Measurements from ENCODE around the gene CC2D1B.
A peak's percentile ranks its signal among the peaks of the same experiment; 100 is the strongest.

The CC2D1B gene

DNA sequence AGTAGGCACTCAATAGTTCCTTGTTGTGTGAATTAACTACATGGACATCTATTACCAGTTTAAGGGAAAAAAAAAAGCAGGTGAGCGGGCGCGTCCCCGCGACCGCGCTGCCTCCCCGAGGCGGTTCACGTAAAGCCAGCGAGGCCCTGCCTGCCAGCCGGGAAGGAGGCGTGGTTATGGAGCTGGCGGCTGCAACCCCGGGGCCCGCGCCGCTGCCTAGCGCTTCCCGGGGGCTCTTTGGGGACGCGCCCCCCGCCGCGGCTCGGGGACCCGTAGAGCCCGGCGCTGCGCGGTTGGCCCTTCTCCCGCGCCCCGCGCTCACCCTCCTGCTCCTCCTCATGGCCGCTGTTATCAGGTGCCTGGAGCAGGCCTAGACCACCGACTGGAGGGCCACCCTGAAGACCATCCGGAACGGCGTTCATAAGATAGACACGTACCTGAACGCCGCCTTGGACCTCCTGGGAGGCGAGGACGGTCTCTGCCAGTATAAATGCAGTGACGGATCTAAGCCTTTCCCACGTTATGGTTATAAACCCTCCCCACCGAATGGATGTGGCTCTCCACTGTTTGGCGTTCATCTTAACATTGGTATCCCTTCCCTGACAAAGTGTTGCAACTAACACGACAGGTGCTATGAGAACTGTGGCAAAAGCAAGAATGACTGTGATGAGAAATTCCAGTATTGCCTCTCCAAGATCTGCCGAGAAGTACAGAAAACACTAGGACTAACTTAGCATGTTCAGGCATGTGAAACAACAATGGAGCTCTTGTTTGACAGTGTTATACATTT, 2.6 kb upstream of the CC2D1B start:
- no peaks in the 10 kb centered on the region for H3K9me3 ChIP-seq (ENCODE audit: control insufficient read depth, insufficient read depth, low read length)
- peak overlapping the region; percentile 63; the same call in 1 of the 2 replicates for H3K9ac ChIP-seq (ENCODE audit: low read depth, low read length)
- peaks cover 7% of the 10 kb centered on the region for H3K36me3 ChIP-seq (ENCODE audit: insufficient read depth, low read length)
- peaks cover 8% of the 10 kb centered on the region; the same call in 1 of the 2 replicates for H3K4me1 ChIP-seq (ENCODE audit: insufficient read depth, low read length)

- Histone ChIP-seq H3K36me3 (ENCODE audit: insufficient read depth, low read length) (no peaks in the 10 kb centered on the region; the same call in 1 of the 2 replicates), H3K9me3 (ENCODE audit: control insufficient read depth, insufficient read depth, low read length) (no peaks in the 10 kb centered on the region), H3K4me1 (ENCODE audit: insufficient read depth, low read length) (peaks cover 8% of the 10 kb centered on the region; the same call in 1 of the 2 replicates), H3K9ac (ENCODE audit: low read depth, low read length) (no peak overlapping the region)
Observed at GRCh38 chr1:52367272-52367671, 1.3 kb upstream of the CC2D1B start.

- no peaks in the 10 kb centered on the region for H3K9me3 ChIP-seq (ENCODE audit: control insufficient read depth, insufficient read depth, low read length)
- H3K9ac ChIP-seq (ENCODE audit: low read depth, low read length): peak overlapping the region; percentile 55
- H3K36me3 ChIP-seq (ENCODE audit: insufficient read depth, low read length): no peaks in the 10 kb centered on the region; the same call in 1 of the 2 replicates
- peaks cover 8% of the 10 kb centered on the region; the same call in 1 of the 2 replicates for H3K4me1 ChIP-seq (ENCODE audit: insufficient read depth, low read length)
Observed at GRCh38 chr1:52366517-52366827, 467 bp upstream of the CC2D1B start.

- H3K4me1 ChIP-seq (ENCODE audit: insufficient read depth, low read length): peaks cover 8% of the 10 kb centered on the region; the same call in 1 of the 2 replicates
Observed at GRCh38 chr1:52365071-52365745, 797 bp downstream of the CC2D1B start.

GRCh38 chr1:52364235-52364839, 1.7 kb downstream of the CC2D1B start:
- no peak overlapping the region for H3K9ac ChIP-seq (ENCODE audit: low read depth, low read length)
- H3K36me3 ChIP-seq (ENCODE audit: insufficient read depth, low read length): peaks cover 4% of the 10 kb centered on the region; the same call in 1 of the 2 replicates
- H3K9me3 ChIP-seq (ENCODE audit: control insufficient read depth, insufficient read depth, low read length): no peaks in the 10 kb centered on the region
- H3K4me1 ChIP-seq (ENCODE audit: insufficient read depth, low read length): peaks cover 8% of the 10 kb centered on the region; the same call in 1 of the 2 replicates

More at GRCh38 chr1:52365071-52365745, 797 bp downstream of the CC2D1B start:
- H3K9ac ChIP-seq (ENCODE audit: low read depth, low read length): peak overlapping the region; percentile 91
- H3K36me3 ChIP-seq (ENCODE audit: insufficient read depth, low read length): peaks cover 4% of the 10 kb centered on the region; the same call in 1 of the 2 replicates
- H3K9me3 ChIP-seq (ENCODE audit: control insufficient read depth, insufficient read depth, low read length): no peaks in the 10 kb centered on the region

- Histone ChIP-seq H3K4me1 (ENCODE audit: insufficient read depth, low read length) (peaks cover 8% of the 10 kb centered on the region; the same call in 1 of the 2 replicates), H3K9me3 (ENCODE audit: control insufficient read depth, insufficient read depth, low read length) (no peaks in the 10 kb centered on the region), H3K9ac (ENCODE audit: low read depth, low read length) (no peak overlapping the region), H3K36me3 (ENCODE audit: insufficient read depth, low read length) (peaks cover 26% of the 10 kb centered on the region)
Observed at GRCh38 chr1:52360595-52360968, 5.4 kb downstream of the CC2D1B start.

DNA sequence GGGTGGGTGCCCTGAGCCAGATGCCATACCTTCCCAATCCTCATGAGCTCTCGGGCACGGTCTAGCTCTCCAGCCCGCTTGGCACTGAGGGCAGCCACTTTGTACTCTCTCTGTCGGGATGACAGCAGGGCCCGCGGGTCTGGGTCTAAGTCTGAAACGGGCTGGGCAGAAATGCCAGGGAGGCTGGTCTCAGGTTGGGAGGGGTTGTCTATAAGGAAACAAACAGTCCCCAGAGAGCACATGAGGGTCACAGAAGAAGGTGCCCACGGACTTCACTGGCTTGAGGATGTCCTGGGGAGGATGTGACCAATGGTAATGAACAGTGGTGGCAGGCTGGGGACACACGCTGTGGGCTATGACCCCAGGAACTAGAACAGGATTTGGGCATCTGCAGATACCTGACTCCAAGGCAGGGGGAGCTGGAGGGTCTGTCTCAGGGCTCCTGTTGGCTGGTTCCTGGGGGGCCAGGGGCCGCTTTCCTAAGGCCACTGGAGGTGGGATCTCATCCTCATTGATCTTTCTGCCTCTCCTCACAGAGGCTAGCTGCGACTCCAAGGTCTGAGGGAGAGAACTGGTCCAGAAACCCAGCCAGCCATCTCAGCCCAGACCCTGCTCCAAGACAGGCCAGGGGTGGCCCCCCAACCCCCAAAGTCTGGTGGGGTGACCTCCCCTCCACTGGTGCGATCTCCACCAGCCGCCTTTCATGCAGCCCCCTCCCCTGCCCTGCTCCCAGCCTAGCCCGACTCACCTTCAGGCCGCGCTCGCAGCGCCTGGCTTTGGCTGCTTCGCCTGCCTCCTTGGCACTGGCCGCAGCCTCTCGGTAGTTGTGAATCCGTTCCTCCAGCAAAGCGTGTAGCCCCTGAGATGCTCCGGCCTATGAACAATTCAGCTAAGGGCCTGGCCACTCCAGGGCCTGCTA, 6.1 kb downstream of the CC2D1B start:
- H3K9me3 ChIP-seq (ENCODE audit: control insufficient read depth, insufficient read depth, low read length): no peaks in the 10 kb centered on the region
- peaks cover 33% of the 10 kb centered on the region for H3K36me3 ChIP-seq (ENCODE audit: insufficient read depth, low read length)
- H3K9ac ChIP-seq (ENCODE audit: low read depth, low read length): no peak overlapping the region
- H3K4me1 ChIP-seq (ENCODE audit: insufficient read depth, low read length): peaks cover 6% of the 10 kb centered on the region; the same call in 1 of the 2 replicates

GRCh38 chr1:52358851-52359497, 7.0 kb downstream of the CC2D1B start:
- Histone ChIP-seq H3K9ac (ENCODE audit: low read depth, low read length) (no peak overlapping the region), H3K9me3 (ENCODE audit: control insufficient read depth, insufficient read depth, low read length) (no peaks in the 10 kb centered on the region), H3K36me3 (ENCODE audit: insufficient read depth, low read length) (peaks cover 37% of the 10 kb centered on the region), H3K4me1 (ENCODE audit: insufficient read depth, low read length) (no peaks in the 10 kb centered on the region)

- Histone ChIP-seq H3K4me1 (ENCODE audit: insufficient read depth, low read length) (no peaks in the 10 kb centered on the region), H3K36me3 (ENCODE audit: insufficient read depth, low read length) (peaks cover 47% of the 10 kb centered on the region), H3K9me3 (ENCODE audit: control insufficient read depth, insufficient read depth, low read length) (no peaks in the 10 kb centered on the region), H3K9ac (ENCODE audit: low read depth, low read length) (no peak overlapping the region)
Observed at GRCh38 chr1:52357397-52357796, 8.6 kb downstream of the CC2D1B start.

DNA sequence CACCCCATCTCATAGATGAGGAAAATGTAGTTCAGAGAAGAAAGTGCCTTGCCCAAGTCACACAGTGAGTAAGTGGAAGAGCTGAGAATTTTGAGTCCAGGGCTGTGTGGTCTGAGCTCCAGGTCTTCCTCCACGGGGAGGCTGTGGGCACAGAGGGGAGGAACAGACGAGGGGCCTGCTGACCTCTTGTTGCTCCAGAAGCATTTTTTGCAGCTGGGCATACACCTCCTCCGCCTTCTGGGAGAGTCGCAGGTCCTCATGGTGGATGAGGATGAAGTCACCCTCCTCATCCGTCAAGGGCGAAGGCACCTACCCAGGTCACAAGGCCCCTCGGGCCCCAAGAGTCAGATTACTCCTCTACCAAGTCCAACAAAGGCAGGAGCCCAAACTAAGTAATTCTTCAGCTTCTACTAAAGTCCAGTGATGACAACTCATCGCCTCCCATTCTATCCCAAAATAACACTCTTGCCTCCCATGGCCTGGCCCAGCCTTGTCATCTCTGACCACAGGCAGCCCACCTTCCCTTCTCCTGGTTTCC, 9.1 kb downstream of the CC2D1B start:
- peaks cover 47% of the 10 kb centered on the region for H3K36me3 ChIP-seq (ENCODE audit: insufficient read depth, low read length)
- H3K9ac ChIP-seq (ENCODE audit: low read depth, low read length): no peak overlapping the region
- H3K4me1 ChIP-seq (ENCODE audit: insufficient read depth, low read length): peaks cover 1% of the 10 kb centered on the region; the same call in 1 of the 2 replicates
- H3K9me3 ChIP-seq (ENCODE audit: control insufficient read depth, insufficient read depth, low read length): no peaks in the 10 kb centered on the region

DNA sequence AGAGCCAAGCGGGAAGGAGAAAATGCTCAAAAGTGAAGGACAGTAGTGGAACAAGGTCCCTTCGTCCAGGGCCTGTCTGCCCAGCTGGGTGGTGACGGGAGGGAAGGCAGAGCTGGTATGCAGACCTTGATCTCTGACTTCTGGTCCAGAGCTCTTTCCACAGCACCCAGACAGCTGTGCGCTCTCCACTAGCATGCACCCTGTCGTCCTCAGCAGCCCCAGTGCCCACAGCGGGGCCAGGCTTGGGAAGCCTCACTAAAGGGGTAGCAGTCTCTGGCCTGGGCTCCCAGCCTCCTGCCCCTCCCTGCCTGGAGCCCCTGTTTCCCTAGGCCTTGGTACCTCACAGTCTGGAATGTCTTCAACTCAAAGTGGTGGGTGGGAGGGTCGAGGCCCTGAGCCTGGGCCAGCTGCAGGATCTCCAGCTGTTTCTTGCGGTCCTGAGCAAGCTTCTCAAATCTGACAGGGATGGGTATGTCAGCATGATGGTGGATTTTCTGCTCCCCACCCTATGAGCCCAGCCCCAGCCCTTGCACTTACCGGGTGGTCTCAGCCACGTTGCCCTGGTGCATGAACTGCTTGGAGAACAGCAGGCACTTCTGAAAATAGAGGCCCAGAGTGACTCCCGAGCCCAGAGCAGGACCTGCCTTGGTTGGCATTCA, 10.0 kb downstream of the CC2D1B start:
- Histone ChIP-seq H3K9ac (ENCODE audit: low read depth, low read length) (no peak overlapping the region), H3K36me3 (ENCODE audit: insufficient read depth, low read length) (peaks cover 44% of the 10 kb centered on the region)

GRCh38 chr1:52355436-52355835, 10.6 kb downstream of the CC2D1B start:
- Histone ChIP-seq H3K9ac (ENCODE audit: low read depth, low read length) (no peak overlapping the region), H3K9me3 (ENCODE audit: control insufficient read depth, insufficient read depth, low read length) (no peaks in the 10 kb centered on the region), H3K4me1 (ENCODE audit: insufficient read depth, low read length) (peaks cover 14% of the 10 kb centered on the region; the same call in 1 of the 2 replicates), H3K36me3 (ENCODE audit: insufficient read depth, low read length) (peaks cover 44% of the 10 kb centered on the region)

More for the DNA sequence above, 10.0 kb downstream of the CC2D1B start:
- Histone ChIP-seq H3K9me3 (ENCODE audit: control insufficient read depth, insufficient read depth, low read length) (no peaks in the 10 kb centered on the region), H3K4me1 (ENCODE audit: insufficient read depth, low read length) (peaks cover 10% of the 10 kb centered on the region; the same call in 1 of the 2 replicates)

DNA sequence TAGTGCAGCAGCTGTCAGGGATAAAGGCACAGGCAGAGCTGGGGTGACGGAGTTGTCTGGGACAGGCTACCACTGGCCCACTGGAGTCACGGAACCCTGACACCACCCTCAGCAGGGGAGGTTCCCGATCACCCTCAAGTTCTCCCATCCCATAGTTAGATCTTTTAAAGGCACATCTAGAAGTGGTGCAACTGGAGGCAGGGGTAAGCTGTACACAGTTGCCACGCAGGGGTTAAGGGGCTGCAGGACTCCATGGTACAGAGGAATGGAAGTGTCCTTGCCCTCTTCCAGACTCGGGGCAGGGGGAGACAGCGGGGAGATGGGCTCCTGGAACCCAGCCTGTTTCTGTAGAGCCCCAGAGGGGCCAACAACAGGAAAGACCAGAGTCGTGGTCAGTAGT, 13.3 kb downstream of the CC2D1B start:
- Histone ChIP-seq H3K9ac (ENCODE audit: low read depth, low read length) (no peak overlapping the region), H3K36me3 (ENCODE audit: insufficient read depth, low read length) (peaks cover 38% of the 10 kb centered on the region), H3K4me1 (ENCODE audit: insufficient read depth, low read length) (peaks cover 16% of the 10 kb centered on the region; the same call in 1 of the 2 replicates), H3K9me3 (ENCODE audit: control insufficient read depth, insufficient read depth, low read length) (no peaks in the 10 kb centered on the region)

Measured in ES-I3 (cell line).